NCI-H1930 (cell line): ENCODE results near the gene SLAMF6.
"Not testable (repeated sequence)": the region's sequence is repeated elsewhere in the genome, so short reads cannot be mapped to it uniquely, and the experiment has no call there.

Source experiments
- DNase-seq, 2 experiments: peaks; one replicate each; lab custom pipeline; 2025; lab: John Stamatoyannopoulos, UW

SLAMF6 gene

GRCh38 chr1:160504651-160505050, 18.4 kb downstream of the SLAMF6 start:
- DNase-seq = no peak

GRCh38 chr1:160503087-160503486, 20.0 kb downstream of the SLAMF6 start:
- DNase-seq = no peak

DNA sequence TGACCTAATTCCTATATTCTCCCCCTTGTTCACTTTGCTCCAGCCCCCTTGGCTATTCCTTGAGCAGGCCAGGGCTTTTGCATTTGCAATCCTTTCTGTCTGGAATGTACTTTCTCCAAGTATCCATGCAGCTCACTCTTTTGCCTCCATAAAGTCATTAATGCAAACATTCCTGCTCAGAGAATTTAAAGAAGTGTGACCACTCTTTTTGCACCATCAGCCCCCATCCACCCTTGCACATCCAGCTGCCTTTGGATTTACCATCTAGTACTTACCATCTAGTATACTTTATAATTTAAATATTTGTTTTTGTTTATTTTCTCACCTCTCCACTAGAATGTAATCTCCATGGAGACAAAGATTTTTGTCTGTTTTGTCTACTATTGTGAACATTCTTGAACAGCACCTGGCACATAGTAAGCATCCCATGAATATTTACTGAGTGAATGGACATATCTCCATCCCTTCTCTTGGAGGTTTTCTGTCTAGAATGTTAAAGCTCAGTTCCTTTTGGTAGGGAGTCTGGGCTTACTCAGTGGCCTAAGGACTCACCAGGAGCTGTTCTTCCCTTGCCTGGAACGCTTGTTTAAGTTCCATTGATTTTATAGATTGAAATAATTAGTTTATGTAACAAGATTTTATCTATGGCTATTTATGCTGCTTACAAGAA, 22.6 kb downstream of the SLAMF6 start:
- no peak for DNase-seq

DNA sequence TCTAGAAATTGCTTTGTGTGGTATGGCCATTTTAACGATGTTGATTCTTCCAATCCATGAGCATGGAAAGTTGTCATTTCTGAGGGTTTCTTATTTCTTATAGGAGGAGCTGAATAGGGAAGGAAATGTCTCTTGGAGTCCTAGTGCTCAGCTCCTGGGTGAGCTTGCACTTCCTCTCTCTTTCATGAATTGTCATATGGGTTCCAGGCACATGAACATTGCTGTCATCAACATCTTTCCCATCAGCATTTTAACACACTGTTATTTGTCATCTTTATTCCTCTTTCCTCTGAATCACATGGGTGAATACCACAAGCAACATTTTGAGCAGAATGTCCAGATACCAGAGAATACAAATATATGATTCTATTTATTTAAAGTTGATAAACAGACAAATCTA, 23.4 kb downstream of the SLAMF6 start:
- DNase-seq = no peak

DNA sequence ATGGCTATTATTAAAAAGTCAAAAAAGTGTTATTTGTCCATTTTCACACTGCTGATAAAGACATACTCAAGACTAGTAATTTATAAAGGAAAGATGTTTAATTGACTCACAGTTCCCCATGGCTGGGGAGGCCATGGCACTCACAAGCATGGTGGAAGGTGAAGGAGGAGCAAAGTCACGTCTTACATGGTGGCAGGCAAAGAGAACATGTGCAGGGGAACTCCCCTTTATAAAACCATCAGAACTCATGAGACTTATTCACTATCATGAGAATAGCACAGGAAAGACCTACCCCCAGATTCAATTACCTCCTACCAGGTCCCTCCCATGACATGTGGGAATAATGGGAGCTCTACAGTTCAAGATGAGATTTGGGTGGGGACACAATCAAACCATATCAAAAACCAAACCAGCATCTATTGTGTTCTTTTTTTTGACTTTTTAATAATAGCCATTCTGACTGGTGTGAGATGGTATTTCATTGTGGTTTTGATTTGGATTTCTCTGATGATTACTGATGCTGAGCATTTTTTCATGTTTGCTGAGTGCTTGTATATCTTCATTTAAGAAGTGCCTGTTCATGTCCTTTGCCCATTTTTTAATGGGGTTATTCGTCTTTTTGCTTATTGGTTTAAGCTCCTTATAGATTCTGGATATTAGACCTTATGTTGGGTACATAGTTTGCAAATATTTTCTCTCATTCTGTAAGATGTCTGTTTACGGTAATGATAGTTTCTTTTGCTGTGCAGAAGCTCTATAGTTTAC, 24.6 kb downstream of the SLAMF6 start:
- not testable (repeated sequence) for DNase-seq

GRCh38 chr1:160496334-160496733, 26.7 kb downstream of the SLAMF6 start:
- no peak for DNase-seq

- no peak for DNase-seq
Measured at GRCh38 chr1:160494620-160495019, 28.4 kb downstream of the SLAMF6 start.

DNA sequence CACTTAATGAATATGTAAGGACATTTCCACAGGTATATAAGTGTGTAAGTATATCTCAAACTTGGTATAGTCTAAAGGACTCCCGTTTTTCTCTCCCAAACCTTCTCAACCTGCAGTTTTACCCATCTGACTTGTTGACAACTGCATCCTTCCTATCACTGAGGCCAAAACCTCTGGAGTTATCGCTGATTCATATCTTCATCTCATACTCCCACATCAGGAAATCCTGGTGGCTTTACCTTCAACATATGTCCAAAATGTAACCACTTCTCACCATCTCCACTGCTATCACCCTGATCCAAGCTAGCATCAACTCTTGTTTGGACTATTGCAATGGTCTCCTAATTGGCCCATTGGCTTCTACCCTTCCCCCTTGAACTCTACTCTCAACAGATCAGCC, 30.4 kb downstream of the SLAMF6 start:
- no peak for DNase-seq

DNA sequence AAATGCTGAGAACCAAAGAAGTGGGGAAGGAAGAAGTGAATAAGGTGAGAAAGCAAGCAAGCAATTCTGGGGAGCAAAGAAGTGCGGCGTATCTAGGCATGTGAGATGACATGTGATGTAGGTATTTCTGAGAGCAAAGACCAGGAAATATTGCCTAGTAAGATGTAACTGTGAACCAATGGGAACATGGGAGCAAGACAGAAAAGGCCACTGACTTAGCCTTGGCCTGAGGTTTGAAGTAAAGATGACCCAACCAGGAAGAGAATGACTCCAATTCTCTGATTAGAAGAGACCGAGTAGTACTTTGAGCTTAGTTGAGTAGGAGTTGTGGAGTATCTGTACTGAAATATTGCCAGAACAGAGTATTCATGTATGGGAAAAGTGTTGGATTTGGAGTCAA, 31.1 kb downstream of the SLAMF6 start:
- DNase-seq = no peak

- no peak for DNase-seq
Measured at GRCh38 chr1:160491017-160491416, 32.0 kb downstream of the SLAMF6 start.

DNA sequence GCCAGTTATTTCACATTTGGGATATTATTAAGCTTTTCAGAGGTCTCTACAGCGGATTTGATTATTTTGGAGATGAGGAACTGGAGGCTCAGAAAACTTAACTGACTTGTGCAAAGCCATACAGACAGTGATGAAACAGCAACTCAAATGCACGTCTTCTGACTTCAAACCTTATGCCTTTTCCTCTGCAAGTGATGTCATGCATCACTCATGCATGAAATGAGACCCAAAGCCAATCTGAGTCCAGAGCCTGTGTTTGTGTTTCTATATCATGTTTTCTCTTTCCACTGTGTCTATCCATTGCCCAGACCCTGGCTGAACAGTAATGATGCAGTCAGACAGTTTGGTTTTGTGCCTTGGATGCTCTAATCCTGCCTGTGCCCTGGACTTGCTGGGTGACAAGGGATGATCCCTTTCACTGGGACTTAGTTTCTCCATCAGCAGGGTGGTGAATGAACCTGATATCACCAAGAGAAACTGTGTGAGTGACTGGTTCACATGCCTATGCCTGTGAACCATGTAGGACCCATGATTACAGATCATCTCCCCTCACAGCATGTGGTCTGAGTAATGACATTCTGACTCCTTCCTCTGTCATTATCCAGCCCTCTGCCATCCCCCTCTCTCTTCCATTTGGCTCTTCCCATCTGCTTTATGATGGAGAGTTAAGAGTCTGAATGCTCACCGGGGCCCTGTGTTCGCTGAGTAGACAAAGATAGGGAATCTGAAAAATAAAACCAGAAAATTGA, 33.4 kb downstream of the SLAMF6 start:
- DNase-seq = no peak

GRCh38 chr1:160488347-160489058, 34.6 kb downstream of the SLAMF6 start:
- no peak for DNase-seq

DNA sequence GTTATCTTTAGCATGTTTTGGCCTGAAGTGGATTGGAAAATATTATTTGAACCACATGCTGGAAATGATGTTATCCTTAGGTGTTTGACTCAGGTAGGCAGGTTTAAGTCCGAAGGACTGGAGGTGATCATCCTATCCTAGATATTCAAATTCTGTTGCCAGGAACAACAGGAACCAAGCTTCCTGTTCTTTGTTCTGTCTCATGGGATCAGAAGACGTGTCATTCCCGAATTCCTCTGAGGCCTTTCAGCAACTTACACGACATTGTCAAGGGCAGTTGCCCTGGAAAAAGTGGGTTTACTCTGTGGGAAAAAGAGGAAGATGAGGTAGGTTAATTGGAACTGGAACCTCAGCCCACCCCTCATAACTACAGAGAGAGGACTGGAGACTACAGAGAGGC, 36.6 kb downstream of the SLAMF6 start:
- DNase-seq = no peak

DNA sequence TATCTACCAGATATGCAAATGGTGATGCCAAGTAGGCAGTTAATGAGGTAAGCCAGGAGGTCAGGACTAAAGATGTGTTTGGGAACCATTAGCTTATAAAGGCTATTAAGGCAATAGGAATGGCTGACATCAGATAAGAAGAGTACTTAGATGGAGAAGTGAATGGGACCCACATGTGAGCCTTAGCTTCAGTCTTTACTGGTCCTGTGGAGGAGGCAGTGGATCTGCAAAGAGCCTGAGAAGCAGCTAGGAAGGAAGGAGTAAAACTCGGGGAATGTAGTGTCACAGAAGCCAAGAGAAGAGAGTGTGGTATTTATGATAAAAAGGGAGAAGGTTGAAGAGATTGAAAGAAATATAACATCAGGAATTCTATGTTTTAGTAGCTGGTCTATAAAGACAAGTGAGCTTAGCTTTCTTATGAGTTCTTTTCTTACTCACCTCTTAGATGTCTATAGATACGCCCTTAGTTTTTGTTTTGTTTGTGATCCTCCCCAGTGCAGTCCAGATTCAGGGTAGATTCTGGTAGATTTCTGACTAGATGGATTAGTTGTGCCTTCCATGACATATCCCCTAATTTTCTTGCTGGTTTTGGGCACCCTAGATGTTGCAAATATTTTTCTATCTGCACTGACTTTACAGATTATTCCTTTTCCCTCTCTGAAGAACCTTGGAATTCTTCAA, 39.4 kb downstream of the SLAMF6 start:
- DNase-seq = no peak

- no peak for DNase-seq
Measured at GRCh38 chr1:160481979-160482596, 41.0 kb downstream of the SLAMF6 start.

DNA sequence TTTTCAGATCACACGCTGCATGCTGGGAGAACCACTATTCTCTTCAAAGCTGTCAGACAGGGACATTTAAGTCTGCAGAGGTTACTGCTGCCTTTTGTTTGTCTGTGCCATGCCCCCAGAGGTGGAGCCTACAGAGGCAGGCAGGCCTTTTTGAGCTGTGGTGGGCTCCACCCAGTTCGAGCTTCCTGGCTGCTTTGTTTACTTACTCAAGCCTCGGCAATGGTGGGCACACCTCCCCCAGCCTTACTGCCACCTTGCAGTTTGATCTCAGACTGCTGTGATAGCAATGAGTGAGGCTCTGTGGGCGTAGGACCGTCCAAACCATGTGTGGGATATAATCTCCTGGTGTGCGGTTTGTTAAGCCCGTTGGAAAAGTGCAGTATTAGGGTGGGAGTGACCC, 42.3 kb downstream of the SLAMF6 start:
- not testable (repeated sequence) for DNase-seq

GRCh38 chr1:160479091-160479490, 44.0 kb downstream of the SLAMF6 start:
- DNase-seq = not testable (repeated sequence)

GRCh38 chr1:160474392-160475242, 48.4 kb downstream of the SLAMF6 start:
- no peak for DNase-seq

GRCh38 chr1:160472112-160472511, 50.9 kb downstream of the SLAMF6 start:
- DNase-seq = no peak

GRCh38 chr1:160471253-160471652, 51.8 kb downstream of the SLAMF6 start:
- no peak for DNase-seq
